Mammary microvascular endothelial cell (primary cell): ENCODE results near the gene TMEM145. TPM values are rescaled to one million over a fixed set of nuclear protein-coding genes. Genes with fewer than 3 reads are reported as not detected.

Source experiments
- total RNA-seq: library from RNA; depleted of rRNA; stranded (reverse); fragments of >200 nt; gene quantifications from 2 replicates; pipeline ENCODE4 v1.2.3, GENCODE V29; 2015

TMEM145 gene
- total RNA-seq = 0.27 TPM in 1 of 2 replicates, not detected in the other

DNA sequence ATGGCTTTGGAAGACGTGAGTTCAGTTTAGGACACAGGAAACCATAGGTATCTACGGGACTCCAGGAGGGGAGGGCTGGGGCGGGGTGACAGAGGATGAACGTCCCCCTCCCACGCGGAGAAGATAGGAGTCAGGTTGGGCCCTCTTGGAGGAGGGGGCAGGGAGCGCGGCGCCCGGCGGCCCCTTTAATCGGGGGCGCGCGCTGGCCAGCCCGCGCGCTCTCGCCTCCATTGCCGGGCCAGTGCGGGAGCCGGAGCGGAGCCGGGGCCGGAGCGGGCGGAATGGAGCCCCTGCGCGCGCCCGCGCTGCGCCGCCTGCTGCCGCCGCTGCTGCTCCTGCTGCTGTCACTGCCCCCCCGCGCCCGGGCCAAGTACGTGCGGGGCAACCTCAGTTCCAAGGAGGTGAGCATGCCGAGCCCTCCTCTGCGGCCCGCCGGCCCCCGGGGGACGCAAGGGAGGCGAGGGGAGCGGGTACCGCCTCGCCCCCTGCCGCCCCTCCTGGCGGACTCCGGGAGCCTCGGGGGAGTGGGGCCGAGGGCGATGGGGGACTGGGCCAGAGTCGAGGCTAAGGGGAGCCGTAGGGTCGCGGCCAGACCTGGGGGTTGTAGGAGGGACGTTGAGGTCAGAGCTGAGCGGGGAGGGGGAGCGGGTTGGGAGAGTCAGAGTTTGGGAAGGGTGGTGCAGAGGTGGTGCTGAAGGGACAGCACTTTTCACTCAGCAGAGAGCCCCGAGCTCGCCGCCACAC is at the start of gene TMEM145:
Gene TMEM145, plus strand, starts transcription at position 214 of the 744 bp plus-strand sequence. Its CDS starts 68 bp downstream, at position 282.

DNA sequence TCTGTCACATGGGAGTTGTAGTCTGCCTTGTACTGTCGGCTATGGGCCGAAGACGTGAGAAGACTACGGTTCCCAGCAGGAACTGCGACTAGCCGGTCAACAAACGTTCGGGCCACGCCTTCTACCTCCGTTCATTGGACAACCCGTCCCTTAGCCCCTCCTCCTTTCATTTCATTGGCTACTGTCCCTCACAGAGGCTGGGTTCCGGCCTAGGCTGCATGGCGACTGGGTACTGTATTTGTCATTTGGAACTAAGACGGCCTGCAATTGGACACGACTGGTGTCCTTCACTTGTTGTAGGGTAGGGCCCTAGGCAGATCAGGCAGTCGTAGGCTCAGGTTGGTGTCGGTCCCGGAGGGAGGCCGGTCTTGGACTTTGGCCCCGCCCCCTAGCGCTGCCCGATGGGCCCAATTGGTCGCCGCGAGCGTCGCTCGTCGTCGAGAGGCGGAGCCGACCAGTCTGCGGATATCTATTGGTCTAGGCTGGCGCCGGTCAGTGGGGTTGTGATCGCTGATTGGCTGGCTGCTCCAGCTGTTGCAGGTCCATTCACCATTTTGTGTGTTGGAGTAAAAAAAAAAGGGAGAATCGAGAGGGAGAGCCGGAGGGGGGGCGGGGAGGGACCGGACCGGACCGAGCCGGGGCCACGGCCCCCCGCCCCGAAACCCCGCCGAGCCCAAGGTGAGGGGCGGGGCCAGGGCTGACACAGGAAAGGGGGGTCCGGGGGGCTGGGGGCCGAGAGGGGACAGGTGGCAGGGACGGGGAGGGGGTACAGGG is 44.2 kb upstream of the TMEM145 start, which contains the start of gene CIC:
Gene CIC, plus strand, starts transcription at position 549 of the 774 bp plus-strand sequence. CDS start 2,532 bp downstream, outside the sequence.

DNA sequence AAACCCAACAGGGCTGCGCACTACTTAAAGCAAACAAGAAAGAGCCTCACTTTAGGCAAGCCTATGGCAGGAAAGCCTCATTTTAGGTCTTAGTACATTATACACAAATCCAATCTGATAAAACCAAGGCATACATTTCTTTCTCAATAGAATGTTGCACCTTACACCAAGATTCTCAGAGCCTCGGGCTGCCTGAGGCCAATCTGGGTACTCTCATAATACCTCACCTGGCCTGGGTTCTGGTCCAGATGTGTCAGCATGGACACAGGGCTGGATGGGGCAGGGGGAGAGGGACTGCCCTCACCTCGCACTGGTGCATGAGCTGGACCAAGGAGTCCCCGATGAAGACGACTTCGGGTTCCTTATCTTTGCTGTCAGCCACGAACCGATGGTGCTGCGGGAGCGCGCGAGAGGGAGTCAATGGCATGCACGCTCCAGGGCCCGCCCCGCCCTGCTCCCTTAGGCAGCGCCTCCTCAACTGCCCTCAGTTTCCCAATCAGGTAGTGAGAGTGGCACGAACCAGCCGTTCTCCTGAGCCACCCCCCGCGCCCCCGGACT is 11.4 kb upstream of the TMEM145 start, which contains the start of gene PRR19:
Gene PRR19, plus strand, starts transcription at position 487 of the 558 bp plus-strand sequence. CDS start 7,453 bp downstream, outside the sequence.

DNA sequence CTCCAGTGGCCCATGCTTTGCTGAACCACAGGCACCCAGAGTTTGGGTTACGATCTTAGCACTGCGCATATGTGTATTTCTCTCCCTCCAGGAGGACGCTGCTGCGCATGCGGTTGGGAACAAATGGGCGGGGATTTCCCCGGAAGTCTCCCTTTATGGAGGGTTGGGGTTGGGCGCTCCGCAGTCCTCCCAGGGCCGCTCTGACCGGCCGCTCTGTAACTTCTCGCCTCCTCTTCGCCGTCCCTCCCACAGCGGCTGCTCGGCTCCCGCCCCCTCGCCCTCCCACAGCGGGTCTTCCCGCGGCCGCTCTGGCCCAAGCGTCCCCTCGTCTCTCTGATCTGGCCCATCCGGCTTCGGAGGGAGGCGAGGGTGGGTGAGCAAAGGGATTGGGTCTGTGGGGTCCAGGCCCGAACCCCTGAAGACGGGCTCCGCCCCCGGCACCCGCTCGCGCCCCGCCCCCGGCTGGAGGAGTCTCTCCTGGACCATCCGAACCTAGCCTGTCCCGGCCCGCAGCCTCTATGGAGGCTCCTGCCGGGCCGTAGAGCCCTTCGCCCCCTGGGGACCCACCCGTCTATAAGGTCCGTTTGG is 12.3 kb downstream of the TMEM145 start, which contains the start of gene MEGF8:
Gene MEGF8, plus strand, starts transcription at position 328 of the 588 bp plus-strand sequence. CDS start 609 bp downstream, outside the sequence.

Other genes with a start within 250 kb of the TMEM145 start
- not detected in 2 replicates for gene GRIK5, start 243.1 kb upstream of the TMEM145 start, total RNA-seq
- gene ZNF574, start 237.1 kb upstream of the TMEM145 start, total RNA-seq = 14.5 and 17.2 TPM in 2 replicates
- 1.00 and 1.9 TPM in 2 replicates for gene POU2F2, start 180.9 kb upstream of the TMEM145 start, total RNA-seq
- 24.6 and 31.9 TPM in 2 replicates for gene DEDD2, start 95.6 kb upstream of the TMEM145 start, total RNA-seq
- gene ZNF526, start 93.0 kb upstream of the TMEM145 start, total RNA-seq = 6.2 and 7.4 TPM in 2 replicates
- gene GSK3A, start 70.7 kb upstream of the TMEM145 start, total RNA-seq = 20.9 and 25.7 TPM in 2 replicates
- gene ERF, start 58.2 kb upstream of the TMEM145 start, total RNA-seq = 33.5 and 47.5 TPM in 2 replicates
- 39.7 and 42.8 TPM in 2 replicates for gene CIC, start 44.1 kb upstream of the TMEM145 start, total RNA-seq
- 0.27 and 1.0 TPM in 2 replicates for gene PRR19, start 11.2 kb upstream of the TMEM145 start, total RNA-seq
- gene PAFAH1B3, start 10.7 kb upstream of the TMEM145 start, total RNA-seq = 32.9 and 44.7 TPM in 2 replicates
- gene MEGF8, start 12.3 kb downstream of the TMEM145 start, total RNA-seq = 17.9 and 22.0 TPM in 2 replicates
- 1.00 TPM in 1 of 2 replicates, not detected in the other for gene CNFN, start 77.0 kb downstream of the TMEM145 start, total RNA-seq
- 16.7 and 25.6 TPM in 2 replicates for gene LIPE, start 114.1 kb downstream of the TMEM145 start, total RNA-seq
- gene CXCL17, start 129.6 kb downstream of the TMEM145 start, total RNA-seq = not detected in 2 replicates
- 13.3 and 15.4 TPM in 2 replicates for gene CEACAM1, start 215.2 kb downstream of the TMEM145 start, total RNA-seq